Fibroblast of upper back skin (primary cell): ENCODE data around the gene FNDC10.
"Not testable (repeated sequence)": the region's sequence is repeated elsewhere in the genome, so short reads cannot be mapped to it uniquely, and the experiment has no call there.

Experiments used
- DNase-seq: peaks from one replicate; pipeline ENCODE4 v3.0.0-alpha.2; 2013

The FNDC10 gene

DNA sequence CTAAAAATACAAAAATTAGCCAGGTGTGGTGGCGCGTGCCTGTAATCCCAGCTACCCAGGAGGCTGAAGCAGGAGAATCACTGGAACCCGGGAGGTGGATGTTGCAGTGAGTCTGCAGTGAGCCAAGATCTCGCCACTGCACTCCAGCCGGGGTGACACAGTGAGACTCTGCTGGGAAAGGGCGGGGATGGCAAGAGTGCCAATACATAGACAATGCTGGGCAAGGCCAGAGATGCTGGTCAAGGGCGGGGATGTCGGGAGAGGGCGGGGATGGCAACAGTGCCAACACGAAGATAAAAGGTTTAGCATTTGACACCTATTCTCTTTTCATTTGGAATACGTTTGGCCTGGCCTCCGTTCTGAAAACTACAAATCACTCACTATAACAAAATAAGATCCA is 36.2 kb downstream of the FNDC10 start:
- DNase-seq: no peak

DNA sequence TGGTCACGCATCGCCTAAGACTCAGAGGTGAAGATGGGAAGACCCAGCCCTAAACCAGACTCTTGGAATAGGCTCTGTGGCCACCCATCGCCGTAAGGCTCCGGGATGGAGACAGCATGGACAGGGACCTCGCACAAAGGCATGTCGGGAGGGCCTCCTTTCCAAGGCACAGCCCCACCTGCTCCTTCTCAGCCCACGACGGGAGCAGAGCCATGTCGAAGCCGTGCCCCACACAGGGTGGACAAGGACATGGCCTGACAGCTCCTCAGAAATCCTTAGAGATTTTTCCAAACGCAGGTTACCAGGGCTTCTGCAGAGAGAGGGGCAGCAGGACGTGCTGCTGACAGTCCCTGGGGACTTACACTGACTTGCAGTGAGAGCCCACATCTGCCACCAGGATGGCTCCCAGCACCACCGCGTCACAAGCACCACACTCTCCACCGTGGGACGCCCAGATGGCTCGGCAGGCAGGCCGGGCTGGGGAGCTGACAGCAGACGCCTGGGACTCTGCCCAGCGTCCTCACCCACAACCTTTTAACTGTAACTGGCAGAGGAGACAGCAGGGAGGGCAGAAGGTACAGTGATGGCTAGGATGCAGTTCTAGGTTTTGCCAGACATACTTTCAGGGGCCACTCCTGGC is 37.3 kb downstream of the FNDC10 start:
- no peak for DNase-seq

DNA sequence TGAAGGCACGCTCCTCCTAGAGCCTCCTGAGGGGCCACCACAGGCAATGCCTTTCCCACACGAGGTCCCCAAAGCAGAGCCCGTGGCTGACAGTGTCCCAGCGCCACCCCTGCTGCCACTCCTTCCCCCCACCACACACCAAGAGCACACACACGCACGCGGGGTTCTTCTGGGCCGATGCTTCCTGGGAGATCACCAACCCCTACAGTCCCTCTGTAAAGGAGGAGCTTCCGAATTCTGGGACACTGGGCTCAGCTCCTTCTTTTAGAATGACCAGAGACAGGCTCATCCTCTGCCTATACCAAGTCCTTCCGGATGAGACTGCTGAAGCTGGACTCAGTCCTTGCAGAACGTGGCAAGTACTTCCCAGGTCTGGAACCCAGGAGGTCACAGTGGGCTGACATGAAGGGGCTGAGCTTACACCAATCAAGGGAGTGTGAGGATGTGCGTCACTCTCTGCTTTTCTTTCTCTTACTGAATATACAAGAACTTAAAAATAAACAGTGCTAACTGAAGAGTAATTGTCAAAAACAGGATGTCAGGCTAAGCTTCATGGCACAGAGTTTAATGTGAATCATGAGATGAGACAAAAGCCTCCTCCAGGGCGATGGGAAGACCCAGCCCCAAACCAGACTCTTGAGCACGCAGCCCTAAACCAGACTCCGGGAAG is 38.0 kb downstream of the FNDC10 start:
- no peak for DNase-seq

DNA sequence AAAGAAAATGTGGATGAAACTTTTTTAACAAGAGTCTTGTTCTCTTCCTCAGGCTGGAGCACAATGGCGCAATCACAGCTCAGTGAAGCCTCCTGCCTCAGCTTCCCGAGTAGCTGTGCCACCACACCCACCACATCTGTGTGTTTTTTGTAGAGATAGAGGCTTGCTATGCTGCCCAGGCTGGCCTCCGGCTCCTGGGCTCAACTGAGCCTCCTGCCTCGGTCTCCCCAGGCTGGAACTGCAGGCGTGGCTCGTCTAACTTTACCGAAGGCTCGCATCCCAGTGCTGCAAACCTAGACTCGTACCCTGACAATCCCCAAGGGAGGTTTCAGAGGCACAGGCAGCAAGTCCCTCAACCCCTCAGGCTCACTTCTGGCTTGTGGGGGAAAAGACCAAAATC is 39.8 kb downstream of the FNDC10 start:
- no peak for DNase-seq

DNA sequence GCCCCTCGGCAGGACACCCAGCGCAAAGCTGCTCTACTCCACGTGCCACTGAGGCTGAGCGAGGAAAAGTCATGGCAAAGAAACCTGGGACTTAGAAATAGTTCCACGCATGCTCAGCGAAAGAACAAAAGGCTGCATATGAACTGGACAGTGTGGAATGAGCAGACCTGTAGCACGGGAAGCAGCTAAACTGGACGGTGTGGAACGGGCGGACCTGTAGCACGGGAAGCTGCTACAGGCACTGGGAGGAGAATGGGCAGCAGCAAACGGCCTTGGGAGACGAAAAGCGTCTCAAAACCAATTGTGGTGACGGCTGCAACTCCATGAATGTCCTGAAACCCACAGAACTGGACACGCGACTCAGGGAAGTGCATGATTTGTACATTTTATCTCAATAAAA is 40.9 kb downstream of the FNDC10 start:
- DNase-seq: no peak

DNA sequence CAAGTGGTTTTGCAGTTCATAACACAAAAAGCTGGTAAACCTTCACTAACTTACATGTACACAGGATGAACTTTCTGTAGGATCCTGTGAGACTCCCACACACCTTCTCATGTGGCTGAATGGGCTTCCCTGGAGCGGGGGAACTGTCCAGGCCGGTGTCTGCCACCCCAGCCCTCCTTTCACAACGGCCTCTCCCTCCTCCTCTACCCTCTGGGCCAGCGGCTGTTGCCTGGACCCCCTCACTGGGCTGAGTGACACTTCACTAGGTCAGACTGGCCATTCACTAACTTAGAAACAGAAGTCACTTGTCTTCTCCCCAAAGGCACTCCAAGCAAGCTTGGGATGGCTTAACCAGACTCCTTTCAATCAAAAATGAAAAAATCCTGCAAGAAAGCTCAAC is 41.3 kb downstream of the FNDC10 start:
- DNase-seq: no peak

DNA sequence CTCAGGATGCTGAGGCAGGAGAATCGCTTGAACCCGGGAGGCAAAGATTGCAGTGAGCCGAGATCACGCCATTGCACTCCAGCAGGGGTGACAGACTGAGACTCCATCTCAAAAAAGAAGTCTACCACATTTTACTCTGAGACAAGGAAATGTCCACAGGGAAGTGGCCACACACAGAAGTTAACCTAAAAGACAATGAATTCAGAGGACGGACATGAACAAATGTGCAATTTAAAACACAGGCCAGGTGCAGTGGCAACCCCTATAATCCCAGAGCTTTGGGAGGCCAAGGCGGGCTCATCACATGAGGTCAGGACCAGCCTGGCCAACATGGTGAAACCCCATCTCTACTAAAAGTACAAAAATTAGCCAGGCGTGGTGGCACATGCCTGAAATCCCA is 42.2 kb downstream of the FNDC10 start:
- not testable (repeated sequence) for DNase-seq

DNA sequence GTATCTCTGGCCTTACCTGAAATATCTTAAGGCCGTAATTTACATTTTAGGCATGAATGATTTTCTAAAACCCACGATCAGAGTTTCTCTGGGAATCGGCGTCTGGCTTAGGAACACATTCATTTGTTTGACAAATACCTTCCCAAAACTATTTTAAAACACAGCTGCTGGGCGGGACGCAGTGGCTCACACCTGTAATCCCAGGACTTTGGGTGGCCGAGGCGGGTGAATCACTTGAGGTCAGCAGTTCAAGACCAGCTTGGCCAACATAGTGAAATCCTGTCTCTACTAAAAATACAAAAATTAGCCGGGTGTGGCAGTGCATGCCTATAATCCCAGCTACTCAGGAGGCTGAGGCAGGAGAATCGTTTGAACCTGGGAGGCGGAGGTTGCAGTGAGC is 43.0 kb downstream of the FNDC10 start:
- not testable (repeated sequence) for DNase-seq

DNA sequence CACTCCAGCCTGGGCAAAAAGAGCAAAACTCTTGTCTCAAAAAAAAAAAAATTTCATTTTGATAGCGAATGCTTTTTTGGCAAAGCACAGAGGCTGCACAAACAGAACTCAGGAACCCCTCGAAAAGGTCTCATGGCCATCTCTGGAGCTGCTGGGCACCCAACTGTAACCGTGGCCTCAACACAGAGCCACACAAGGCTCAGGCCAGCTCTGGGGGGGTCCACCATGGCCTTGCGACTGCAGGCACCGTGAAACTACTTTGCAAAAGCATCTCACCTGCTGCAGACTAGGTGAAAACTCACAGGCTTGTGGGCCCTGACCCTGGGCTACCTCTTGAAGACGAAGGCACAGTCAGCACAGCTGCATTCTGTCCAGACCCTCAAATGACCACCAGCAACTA is 43.4 kb downstream of the FNDC10 start:
- DNase-seq: no peak

DNA sequence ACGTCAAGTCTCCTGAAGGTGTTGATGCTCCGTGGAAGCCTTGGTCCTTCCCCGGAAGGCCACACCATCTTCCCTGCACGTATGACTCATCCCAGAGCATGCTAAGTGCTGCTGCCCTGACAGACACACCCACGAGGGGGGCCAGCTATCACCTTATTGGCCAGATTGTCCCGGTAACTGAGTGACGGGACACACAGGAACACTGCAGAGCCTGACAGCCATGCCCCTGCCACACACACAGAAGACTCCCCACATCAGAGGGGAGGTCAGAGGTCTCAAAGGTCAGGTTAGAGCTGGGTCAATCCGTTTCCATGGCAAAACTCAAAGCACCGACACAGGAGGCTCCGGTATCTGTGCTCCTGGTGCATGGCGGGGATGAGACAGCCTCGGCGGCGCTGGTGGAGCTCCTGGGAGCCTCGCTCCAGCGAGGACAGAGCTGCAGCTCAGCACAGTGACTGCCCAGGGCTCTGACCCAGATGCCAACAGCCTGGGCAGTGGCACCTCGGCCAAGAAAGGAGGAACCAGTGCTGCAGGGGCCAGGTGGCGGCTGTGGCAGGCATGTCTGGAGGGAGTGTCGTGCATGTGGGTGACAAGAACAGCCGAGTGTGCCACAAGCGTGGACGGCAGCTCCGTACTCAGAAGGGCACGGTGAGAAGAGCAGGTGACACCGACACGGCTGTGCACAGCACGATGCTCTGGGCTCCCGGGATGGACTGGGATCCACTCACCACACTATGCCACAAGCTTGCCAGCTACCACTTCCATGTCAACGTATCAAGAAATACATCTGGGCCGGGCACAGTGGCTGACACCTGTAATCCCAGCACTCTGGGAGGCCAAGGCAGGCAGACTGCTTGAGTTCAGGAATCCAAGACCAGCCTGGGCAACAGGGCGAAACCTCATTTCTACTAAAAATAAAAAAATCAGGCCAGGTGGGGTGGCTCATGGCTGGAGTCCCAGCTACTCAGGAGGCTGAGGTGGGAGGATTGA is 44.7 kb downstream of the FNDC10 start:
- peak; percentile 74 for DNase-seq

DNA sequence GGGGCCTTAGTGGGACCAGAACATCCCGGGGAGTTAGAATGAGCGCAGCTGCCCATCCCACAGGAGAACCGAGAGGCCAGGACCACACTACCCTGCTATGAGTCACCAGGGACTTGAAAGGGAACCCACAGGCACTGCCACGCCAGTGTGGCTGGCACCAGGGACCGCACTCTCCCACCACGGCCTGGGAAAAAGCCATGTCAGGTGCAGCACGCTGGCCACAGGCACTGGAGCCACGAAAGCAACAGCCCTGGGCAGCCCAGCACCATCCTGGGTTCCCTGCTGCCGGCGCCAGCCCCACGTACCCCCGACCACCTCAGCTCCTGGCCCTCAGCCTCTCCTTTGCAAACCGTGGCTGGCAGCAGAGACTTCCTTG is 45.4 kb downstream of the FNDC10 start:
- DNase-seq: no peak

DNA sequence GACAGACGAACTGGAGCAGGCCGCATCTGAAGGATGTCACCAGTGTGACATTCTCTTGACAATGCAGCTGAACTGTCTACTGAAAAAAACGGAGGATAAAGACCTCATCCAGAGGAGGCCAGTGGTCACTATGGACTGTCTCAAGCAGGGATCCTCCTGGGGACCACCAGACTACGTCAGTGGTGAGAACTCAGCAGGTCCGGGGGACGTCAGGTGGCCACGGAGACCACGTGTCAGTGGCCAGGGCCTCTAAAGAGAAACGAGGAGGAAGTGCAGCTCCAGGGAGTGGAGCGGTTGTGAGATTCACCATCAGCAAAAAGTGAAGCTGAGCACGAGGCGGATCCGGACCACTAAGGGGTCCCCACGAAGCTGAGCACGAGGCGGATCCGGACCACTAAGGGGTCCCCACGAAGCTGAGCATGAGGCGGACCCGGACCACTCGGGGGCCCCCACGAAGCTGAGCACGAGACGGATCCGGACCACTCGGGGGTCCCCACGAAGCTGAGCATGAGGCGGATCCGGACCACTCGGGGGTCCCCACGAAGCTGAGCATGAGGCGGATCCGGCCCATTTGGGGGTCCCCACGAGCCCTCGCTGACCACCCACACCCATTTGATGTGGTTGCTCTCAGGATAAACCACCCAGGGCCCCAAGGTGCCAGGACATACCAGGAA is 46.0 kb downstream of the FNDC10 start:
- no peak for DNase-seq

DNA sequence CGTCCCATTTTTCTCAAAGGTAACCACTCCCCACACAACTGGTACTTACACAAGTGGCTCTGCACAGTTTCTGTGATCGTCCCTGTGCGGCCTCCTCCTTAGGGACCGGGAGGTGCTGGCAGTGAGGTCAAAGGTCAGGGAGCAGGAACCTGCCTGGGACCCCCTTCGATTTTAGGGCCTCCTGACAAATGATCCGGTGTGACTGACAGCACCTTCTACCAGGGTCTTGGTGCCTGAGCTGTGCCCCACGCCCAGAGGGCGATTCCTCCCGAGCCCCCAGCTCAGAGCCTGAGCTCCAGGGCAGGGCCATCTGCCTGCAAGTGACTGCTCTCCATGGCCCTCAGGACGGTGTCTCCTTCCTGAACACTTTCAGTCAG is 47.7 kb downstream of the FNDC10 start:
- no peak for DNase-seq

DNA sequence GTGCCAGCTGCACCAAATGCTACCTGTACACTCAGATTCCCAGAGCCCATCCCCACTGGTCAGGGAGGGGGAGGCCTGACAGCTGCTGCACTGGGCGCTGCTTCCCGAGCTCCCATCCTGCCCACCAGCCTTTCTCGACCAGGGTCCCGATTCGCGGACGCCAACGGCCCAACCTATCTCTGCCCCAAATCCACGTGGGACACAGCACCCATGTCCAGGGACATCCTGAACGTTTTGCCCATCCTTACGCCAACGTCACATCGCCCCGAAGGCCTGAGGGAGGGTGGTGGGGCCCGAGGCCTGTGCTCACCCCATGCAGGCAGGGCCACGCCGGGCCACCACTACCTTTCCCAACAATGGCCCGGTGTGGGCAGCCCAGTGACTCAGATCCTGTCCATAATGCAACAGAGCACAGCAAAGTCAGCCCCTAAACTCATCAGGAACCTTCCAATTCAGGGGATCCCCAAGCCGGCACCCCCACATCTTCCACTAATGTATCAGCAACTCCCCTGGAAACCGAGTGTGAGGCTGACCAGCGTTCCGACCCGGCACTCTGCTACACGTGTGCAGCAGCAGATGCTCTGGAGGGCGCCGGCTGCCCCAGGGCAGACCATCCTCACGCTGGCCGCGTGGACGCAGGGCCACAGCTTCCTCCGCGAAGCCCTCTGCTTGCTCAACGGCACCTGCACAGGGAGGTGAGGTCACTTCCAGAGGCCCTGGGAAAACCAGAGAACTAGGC is 48.2 kb downstream of the FNDC10 start:
- no peak for DNase-seq

DNA sequence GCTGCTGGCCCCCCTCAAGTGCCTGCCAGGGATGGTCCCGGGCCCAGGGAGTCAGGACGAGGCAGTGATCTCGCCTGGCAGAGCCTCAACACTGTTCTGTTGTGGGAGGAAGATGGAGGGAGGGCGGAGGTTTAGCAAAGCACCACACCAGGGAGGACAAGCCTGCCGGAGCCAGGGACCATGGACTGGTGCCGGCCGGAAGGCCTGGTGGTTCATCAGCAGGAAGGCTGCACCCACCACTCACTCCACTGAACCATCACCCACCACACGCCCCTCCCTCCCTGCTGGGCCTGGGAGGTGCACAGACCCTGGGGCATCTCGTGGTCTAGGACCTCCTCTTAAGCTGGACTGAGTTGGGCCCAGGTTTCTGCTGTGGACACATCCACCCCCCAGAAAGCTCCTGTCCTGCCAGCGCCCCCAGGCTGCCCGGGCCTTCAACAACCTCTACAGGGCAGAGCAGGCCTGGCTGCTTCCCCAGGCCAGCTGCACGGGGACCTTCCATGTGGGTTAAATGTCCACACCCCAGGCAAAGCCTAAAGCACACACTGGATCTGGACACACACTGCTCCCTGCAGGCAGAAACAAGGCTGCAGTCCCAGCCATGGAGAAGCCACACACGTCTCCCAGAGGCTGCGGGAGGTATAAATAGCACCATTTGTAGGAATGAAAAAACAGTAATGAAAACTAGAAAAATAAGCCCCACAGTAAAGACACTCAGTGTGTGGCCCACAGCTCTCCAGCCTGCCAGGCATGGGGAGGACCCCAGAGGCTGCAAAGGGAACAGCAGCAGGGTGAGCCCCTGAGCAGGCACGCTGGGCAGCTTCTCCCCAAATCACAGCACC is 49.1 kb downstream of the FNDC10 start:
- peak; percentile 49 for DNase-seq

DNA sequence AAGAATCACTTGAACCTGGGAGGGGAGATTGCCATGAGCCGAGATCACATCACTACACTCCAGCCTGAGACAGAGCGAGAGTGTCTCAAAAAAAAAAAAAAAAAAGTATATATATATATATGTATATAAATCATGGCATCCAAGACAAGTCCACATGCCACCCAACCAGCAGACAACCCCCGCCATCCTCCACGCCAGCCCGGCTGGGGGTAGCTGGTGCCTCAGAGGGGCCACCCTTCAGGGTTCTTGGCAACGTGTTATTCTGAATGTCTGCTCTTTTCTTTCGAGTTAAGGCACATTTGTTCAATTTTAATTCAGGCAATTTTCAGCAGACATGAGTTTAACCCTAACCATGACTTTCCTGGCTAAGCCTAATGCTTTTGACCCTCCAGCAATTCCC is 49.8 kb downstream of the FNDC10 start:
- no peak for DNase-seq

DNA sequence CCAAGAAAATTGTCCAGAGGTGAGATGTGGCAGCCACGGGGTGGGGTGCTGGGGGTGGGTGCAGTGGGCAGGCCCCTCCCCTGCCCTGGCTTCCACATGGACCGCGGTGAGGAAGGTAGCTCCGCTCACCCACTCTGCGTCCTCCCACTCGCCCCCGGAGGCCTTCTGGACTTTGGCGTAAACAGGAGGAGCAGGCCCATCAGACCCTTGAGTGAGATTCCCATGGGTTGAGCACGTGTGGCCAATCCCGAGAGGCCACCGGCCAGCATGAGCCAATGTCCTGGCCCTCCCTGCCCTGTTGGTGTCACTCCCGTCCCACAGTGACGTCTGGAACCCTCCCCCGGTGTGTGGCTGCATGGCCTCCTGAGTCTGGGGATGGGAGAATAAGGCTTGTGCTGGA is 51.3 kb downstream of the FNDC10 start:
- no peak for DNase-seq
